ENCODE measurements around the gene IGF2R.
"Not testable (repeated sequence)": the region's sequence is repeated elsewhere in the genome, so short reads cannot be mapped to it uniquely, and the experiment has no call there.

IGF2R gene

DNA sequence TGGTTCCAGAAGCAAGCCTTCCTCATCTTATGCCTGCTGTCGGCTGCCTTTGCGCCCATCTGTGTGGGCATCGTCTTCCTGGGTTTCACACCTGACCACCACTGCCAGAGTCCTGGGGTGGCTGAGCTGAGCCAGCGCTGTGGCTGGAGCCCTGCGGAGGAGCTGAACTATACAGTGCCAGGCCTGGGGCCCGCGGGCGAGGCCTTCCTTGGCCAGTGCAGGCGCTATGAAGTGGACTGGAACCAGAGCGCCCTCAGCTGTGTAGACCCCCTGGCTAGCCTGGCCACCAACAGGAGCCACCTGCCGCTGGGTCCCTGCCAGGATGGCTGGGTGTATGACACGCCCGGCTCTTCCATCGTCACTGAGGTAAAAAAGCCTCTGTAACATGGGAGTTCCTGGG lies 153.1 kb downstream of the IGF2R start:
- FAIRE-seq: no peak
- no peak for TF ChIP-seq POLR2A (IDR thresholded peaks at IDR 0.05; ENCODE audit: low read depth, low read length)
- DNase-seq (ENCODE audit: insufficient read length, low spot score): no peak

- FAIRE-seq: no peak
- TF ChIP-seq POLR2A (IDR thresholded peaks at IDR 0.05; ENCODE audit: low read depth, low read length): no peak
- no peak for DNase-seq (ENCODE audit: insufficient read length, low spot score)
Measured at GRCh38 chr6:160122744-160123143, 153.9 kb downstream of the IGF2R start.

- no peak for TF ChIP-seq POLR2A (IDR thresholded peaks at IDR 0.05; ENCODE audit: low read depth, low read length)
- DNase-seq (ENCODE audit: insufficient read length, low spot score) (no peak), FAIRE-seq (no peak)
Measured at GRCh38 chr6:160124007-160124406, 155.1 kb downstream of the IGF2R start.

GRCh38 chr6:160124605-160125004 lies 155.7 kb downstream of the IGF2R start:
- no peak for TF ChIP-seq POLR2A (IDR thresholded peaks at IDR 0.05; ENCODE audit: low read depth, low read length)
- no peak for DNase-seq (ENCODE audit: insufficient read length, low spot score)
- no peak for FAIRE-seq

- DNase-seq (ENCODE audit: insufficient read length, low spot score); FAIRE-seq: not testable (repeated sequence)
Measured at GRCh38 chr6:160125105-160125504, 156.2 kb downstream of the IGF2R start.

GRCh38 chr6:160127270-160128124 lies 158.6 kb downstream of the IGF2R start:
- FAIRE-seq: no peak
- no peak for TF ChIP-seq POLR2A (IDR thresholded peaks at IDR 0.05; ENCODE audit: low read depth, low read length)

GRCh38 chr6:160128125-160128683 lies 159.3 kb downstream of the IGF2R start:
- no peak for TF ChIP-seq POLR2A (IDR thresholded peaks at IDR 0.05; ENCODE audit: low read depth, low read length)
- no peak for FAIRE-seq

More at GRCh38 chr6:160127270-160128124, 158.6 kb downstream of the IGF2R start:
- DNase-seq (ENCODE audit: insufficient read length, low spot score): no peak

DNA sequence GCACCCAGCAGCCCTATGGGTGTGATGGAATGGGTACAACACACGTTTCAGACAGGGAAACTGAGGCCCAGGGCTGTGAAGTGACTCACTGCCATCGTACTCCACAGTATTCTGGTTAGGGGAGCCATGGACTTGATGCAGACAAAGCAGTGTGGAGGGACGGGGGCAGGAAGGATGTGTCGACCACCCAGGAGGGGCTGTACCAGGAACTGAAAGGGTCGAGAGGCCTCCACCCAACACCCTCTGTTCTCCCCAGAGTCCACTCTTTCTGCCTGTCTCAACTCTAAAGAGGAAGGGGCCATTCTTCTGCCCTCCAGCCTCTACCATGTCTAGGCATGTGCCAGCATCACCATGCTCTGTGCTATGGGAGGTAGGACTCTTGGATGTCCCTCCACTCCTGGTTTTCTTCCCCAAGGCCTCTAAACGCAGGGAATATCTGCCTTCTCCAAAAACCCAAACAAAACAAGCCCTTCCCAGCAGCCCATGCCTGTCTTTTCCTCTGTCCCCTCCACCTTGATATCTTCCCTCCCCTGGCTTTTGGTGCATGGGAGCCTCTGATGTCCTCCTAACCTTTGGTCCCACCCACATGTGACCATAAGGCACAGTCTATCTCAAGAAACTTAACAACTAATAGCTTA lies 160.1 kb downstream of the IGF2R start:
- FAIRE-seq: no peak
- no peak for DNase-seq (ENCODE audit: insufficient read length, low spot score)
- TF ChIP-seq POLR2A (IDR thresholded peaks at IDR 0.05; ENCODE audit: low read depth, low read length): no peak

More at GRCh38 chr6:160128125-160128683, 159.3 kb downstream of the IGF2R start:
- DNase-seq (ENCODE audit: insufficient read length, low spot score): no peak

- FAIRE-seq (no peak), DNase-seq (ENCODE audit: insufficient read length, low spot score) (no peak)
- TF ChIP-seq POLR2A (IDR thresholded peaks at IDR 0.05; ENCODE audit: low read depth, low read length): no peak
Measured at GRCh38 chr6:160129881-160130615, 161.2 kb downstream of the IGF2R start.

GRCh38 chr6:160130729-160131484 lies 162.0 kb downstream of the IGF2R start:
- FAIRE-seq: no peak
- TF ChIP-seq POLR2A (IDR thresholded peaks at IDR 0.05; ENCODE audit: low read depth, low read length): no peak

GRCh38 chr6:160131636-160132296 lies 162.9 kb downstream of the IGF2R start:
- no peak for TF ChIP-seq POLR2A (IDR thresholded peaks at IDR 0.05; ENCODE audit: low read depth, low read length)
- DNase-seq (ENCODE audit: insufficient read length, low spot score) (no peak), FAIRE-seq (no peak)

More at GRCh38 chr6:160130729-160131484, 162.0 kb downstream of the IGF2R start:
- DNase-seq (ENCODE audit: insufficient read length, low spot score): no peak

DNA sequence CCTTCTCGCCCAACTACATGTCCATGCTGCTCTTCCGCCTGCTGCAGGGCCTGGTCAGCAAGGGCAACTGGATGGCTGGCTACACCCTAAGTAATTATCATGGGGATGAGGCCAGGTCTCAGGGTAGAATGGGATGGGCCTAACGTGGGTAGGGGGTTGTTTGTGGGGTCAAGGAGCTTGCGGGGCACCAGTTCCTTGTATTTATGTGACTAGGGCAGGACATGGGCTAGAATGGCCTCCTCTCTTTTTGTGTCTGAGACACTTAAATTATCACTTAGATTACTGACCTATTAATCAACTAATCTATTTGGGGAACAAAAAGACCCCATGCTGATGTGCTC lies 163.4 kb downstream of the IGF2R start:
- DNase-seq (ENCODE audit: insufficient read length, low spot score): no peak
- TF ChIP-seq POLR2A (IDR thresholded peaks at IDR 0.05; ENCODE audit: low read depth, low read length): no peak
- FAIRE-seq: no peak

DNA sequence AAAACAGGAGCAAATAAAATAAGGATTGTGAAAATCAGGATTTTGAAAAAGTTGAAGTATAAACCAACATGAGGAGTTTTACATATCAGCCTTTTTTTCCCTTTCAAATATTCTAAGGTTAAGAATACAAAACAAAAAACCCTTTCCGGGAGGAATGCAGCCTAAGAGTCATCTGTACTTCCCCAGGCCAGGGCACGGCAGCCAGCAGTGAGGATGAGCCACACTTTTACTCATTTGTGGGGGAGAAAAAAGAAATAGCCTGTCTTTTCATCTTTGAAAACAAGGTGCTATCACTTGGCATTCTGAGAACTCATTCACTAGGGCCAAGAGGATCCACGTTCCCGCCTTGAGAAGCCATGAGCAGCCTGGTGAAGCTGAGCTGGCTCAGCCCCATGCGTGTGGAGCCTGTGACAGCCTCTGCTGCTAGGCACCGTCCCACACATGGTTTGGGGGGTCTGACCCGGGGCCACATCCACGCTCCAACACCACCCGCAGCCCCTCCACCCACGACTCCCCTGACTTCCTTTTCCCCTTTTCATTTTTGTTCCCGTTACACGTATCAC lies 164.0 kb downstream of the IGF2R start:
- DNase-seq (ENCODE audit: insufficient read length, low spot score) (no peak), FAIRE-seq (no peak)
- TF ChIP-seq POLR2A (IDR thresholded peaks at IDR 0.05; ENCODE audit: low read depth, low read length): no peak

Data from H54 (cell line).